Measurements from ENCODE around the gene CABP7.

The CABP7 gene

GRCh38 chr22:29723766-29724165, 4.0 kb downstream of the CABP7 start:
- DNase-seq (ENCODE audit: low spot score), result no peak

- no peak for DNase-seq (ENCODE audit: low spot score)
Observed at GRCh38 chr22:29724843-29725242, 5.0 kb downstream of the CABP7 start.

- DNase-seq (ENCODE audit: low spot score), result no peak
Observed at GRCh38 chr22:29726106-29726505, 6.3 kb downstream of the CABP7 start.

- DNase-seq (ENCODE audit: low spot score), result no peak
Observed at GRCh38 chr22:29726512-29727130, 6.8 kb downstream of the CABP7 start.

GRCh38 chr22:29727131-29727523, 7.3 kb downstream of the CABP7 start:
- DNase-seq (ENCODE audit: low spot score), result peak; percentile 76

- DNase-seq (ENCODE audit: low spot score), result no peak
Observed at GRCh38 chr22:29729161-29729560, 9.4 kb downstream of the CABP7 start.

- DNase-seq (ENCODE audit: low spot score), result no peak
Observed at GRCh38 chr22:29731058-29731850, 11.5 kb downstream of the CABP7 start.

- DNase-seq (ENCODE audit: low spot score), result no peak
Observed at GRCh38 chr22:29732883-29733282, 13.1 kb downstream of the CABP7 start.

- DNase-seq (ENCODE audit: low spot score), result no peak
Observed at GRCh38 chr22:29733362-29734201, 13.8 kb downstream of the CABP7 start.

GRCh38 chr22:29734406-29734805, 14.6 kb downstream of the CABP7 start:
- DNase-seq (ENCODE audit: low spot score), result no peak

- DNase-seq (ENCODE audit: low spot score), result no peak
Observed at GRCh38 chr22:29734838-29735237, 15.0 kb downstream of the CABP7 start.

- no peak for DNase-seq (ENCODE audit: low spot score)
Observed at GRCh38 chr22:29735416-29735815, 15.6 kb downstream of the CABP7 start.

- no peak for DNase-seq (ENCODE audit: low spot score)
Observed at GRCh38 chr22:29737251-29738117, 17.7 kb downstream of the CABP7 start.

GRCh38 chr22:29738118-29738815, 18.5 kb downstream of the CABP7 start:
- no peak for DNase-seq (ENCODE audit: low spot score)

- DNase-seq (ENCODE audit: low spot score), result no peak
Observed at GRCh38 chr22:29739346-29739875, 19.6 kb downstream of the CABP7 start.

GRCh38 chr22:29740216-29740615, 20.4 kb downstream of the CABP7 start:
- no peak for DNase-seq (ENCODE audit: low spot score)

GRCh38 chr22:29741926-29742325, 22.1 kb downstream of the CABP7 start:
- no peak for DNase-seq (ENCODE audit: low spot score)

- no peak for DNase-seq (ENCODE audit: low spot score)
Observed at GRCh38 chr22:29742326-29742725, 22.5 kb downstream of the CABP7 start.

GRCh38 chr22:29744902-29745301, 25.1 kb downstream of the CABP7 start:
- DNase-seq (ENCODE audit: low spot score), result no peak

- no peak for DNase-seq (ENCODE audit: low spot score)
Observed at GRCh38 chr22:29747832-29748231, 28.0 kb downstream of the CABP7 start.

All from ecto neural progenitor cell (in vitro differentiated cells).